A673 (cell line): ENCODE measurements around the gene ARL5C.

Experiments used
- EZH2 ChIP-seq: fragments of 200-600 bp; sonication (generic); IDR thresholded peaks from 2 replicates; pipeline ENCODE4 v1.6.1; 2017; ENCODE audit warnings: borderline replicate concordance, low read depth, mild to moderate bottlenecking, mixed read lengths, antibody characterized with exemption, low read length; ENCODE audit not compliant: poor library complexity, severe bottlenecking
- TF ChIP-seq, protein P1 (sequence below): fragments of 300-800, 200-600 bp; sonication (generic); conservative IDR thresholded peaks from 2 replicates; pipeline ENCODE4 v1.5.1; 2017; ENCODE audit warnings: low read depth, mild to moderate bottlenecking, antibody characterized with exemption, low read length, moderate library complexity, mixed read lengths

DNA sequence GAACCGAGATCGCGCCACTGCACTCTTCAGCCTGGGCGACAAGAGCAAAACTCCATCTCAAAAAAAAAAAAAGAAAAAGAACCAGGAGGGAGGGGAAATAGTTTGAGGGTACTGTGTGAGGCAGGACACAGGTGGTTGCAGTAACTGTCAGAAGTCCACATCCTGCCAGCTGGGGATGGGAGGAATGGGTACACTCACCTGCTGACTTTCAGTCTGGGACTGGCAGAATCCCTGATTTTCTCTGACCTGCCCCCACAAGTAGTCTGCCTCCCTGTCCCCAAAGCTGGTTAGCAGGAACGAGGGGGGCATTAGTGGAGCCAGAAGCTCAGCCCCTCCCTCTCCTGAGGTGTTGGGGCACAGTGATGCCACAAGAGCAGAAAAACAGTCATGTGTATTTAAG, 7.1 kb upstream of the ARL5C start:
- TF ChIP-seq, protein P1, sequence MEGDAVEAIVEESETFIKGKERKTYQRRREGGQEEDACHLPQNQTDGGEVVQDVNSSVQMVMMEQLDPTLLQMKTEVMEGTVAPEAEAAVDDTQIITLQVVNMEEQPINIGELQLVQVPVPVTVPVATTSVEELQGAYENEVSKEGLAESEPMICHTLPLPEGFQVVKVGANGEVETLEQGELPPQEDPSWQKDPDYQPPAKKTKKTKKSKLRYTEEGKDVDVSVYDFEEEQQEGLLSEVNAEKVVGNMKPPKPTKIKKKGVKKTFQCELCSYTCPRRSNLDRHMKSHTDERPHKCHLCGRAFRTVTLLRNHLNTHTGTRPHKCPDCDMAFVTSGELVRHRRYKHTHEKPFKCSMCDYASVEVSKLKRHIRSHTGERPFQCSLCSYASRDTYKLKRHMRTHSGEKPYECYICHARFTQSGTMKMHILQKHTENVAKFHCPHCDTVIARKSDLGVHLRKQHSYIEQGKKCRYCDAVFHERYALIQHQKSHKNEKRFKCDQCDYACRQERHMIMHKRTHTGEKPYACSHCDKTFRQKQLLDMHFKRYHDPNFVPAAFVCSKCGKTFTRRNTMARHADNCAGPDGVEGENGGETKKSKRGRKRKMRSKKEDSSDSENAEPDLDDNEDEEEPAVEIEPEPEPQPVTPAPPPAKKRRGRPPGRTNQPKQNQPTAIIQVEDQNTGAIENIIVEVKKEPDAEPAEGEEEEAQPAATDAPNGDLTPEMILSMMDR: no peak
- no peak for TF ChIP-seq EZH2
